GM12874 (cell line): ENCODE results near the gene NDOR1.

Source experiments
- TF ChIP-seq, protein P1 (sequence below): IDR thresholded peaks from 2 replicates; pipeline ENCODE4 v1.5.1; 2011; ENCODE audit warnings: low read depth, mild to moderate bottlenecking, control low read depth, low read length, moderate library complexity; ENCODE audit not compliant: insufficient read depth

The NDOR1 gene

DNA sequence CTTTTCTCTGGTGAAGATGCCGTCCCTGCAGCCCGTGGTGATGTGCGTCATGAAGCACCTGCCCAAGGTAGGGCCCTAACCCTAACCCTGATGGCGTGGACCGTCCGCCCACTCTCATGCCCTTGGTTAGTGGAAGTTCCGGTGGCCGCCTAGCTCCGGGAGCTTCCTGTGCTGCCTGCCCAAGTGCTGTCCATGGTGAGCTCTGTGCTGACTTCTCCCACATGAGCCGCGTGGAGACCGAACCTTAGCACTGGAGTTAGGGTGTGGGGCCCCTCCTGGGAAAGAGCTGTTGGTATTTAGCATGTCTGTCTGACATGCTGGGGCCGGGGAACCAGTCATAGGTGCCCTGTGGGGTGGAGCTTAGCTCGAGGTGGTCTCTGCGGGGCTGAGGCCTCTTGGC, 50.9 kb downstream of the NDOR1 start:
- TF ChIP-seq, protein P1, sequence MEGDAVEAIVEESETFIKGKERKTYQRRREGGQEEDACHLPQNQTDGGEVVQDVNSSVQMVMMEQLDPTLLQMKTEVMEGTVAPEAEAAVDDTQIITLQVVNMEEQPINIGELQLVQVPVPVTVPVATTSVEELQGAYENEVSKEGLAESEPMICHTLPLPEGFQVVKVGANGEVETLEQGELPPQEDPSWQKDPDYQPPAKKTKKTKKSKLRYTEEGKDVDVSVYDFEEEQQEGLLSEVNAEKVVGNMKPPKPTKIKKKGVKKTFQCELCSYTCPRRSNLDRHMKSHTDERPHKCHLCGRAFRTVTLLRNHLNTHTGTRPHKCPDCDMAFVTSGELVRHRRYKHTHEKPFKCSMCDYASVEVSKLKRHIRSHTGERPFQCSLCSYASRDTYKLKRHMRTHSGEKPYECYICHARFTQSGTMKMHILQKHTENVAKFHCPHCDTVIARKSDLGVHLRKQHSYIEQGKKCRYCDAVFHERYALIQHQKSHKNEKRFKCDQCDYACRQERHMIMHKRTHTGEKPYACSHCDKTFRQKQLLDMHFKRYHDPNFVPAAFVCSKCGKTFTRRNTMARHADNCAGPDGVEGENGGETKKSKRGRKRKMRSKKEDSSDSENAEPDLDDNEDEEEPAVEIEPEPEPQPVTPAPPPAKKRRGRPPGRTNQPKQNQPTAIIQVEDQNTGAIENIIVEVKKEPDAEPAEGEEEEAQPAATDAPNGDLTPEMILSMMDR, result no peak

DNA sequence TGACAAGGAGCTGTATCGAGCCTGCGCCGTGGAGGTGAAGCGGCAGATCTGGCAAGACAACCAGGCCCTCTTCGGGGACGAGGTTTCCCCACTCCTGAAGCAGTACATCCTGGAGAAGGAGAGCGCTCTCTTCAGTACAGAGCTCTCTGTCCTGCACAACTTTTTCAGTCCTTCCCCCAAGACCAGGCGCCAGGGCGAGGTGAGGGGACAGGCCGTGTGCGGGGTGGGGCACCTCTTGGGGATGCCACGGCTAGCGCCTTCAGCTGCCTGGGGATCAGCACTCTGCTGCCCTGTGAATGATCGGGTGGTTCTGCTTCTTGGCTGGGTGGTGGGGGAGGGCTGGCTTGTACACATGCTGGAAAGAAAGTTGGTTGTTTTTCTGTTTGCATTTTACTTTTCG, 51.4 kb downstream of the NDOR1 start:
- TF ChIP-seq, protein P1, result no peak

GRCh38 chr9:137262173-137262908, 56.8 kb downstream of the NDOR1 start:
- TF ChIP-seq, protein P1, result peak; percentile 13; the same call in 1 of the 2 replicates

DNA sequence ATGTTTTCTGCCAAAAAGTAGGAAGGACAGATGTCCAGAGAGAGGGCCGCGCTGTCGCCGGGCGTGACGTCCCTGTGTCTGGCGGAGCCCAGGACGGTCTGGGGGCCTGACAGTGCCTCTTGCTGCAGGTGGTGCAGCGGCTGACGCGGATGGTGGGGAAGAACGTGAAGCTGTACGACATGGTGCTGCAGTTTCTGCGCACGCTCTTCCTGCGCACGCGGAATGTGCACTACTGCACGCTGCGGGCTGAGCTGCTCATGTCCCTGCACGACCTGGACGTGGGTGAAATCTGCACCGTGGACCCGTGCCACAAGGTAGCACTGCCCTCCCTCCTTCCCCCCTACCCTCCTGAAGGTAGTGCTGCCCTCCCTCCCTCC, 57.4 kb downstream of the NDOR1 start:
- TF ChIP-seq, protein P1, result no peak

DNA sequence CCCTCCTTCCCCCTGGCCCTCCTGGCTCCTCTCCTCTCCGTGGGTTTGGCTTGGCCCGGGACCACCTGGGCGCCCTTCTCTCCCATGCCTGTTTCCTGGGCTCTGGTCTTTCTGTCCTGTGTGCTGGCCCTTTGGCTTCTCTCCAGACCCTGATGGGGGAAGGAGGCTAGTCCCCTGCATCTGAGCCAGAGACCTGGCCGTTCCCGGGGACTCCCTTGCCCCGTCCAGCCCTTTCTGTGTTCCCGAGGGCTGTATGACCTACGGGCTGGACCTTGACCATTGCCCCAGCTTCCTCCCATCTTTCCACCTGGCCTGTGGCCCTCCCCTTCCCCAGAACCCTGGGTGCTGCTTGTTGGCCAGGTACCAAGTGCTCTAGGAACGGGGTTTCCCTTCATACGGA, 58.0 kb downstream of the NDOR1 start:
- TF ChIP-seq, protein P1, result no peak

DNA sequence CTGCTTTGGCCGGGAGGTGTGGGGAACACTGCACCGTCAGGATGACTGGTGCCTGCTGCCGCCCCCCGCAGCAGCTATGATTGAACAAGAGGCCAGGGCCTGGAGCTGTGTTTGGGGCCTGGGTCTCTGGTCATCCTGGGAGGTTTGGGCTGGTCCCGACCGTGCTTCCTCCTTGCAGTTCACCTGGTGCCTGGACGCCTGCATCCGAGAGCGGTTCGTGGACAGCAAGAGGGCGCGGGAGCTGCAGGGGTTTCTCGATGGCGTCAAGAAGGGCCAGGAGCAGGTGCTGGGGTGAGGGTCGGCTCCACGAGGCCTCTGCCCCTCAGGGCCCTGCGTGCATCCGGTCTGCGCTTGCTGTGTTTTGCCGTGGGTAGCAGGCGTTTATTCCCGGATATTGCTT, 58.6 kb downstream of the NDOR1 start:
- TF ChIP-seq, protein P1, result no peak

- TF ChIP-seq, protein P1, result no peak
Measured at GRCh38 chr9:137265496-137266161, 60.1 kb downstream of the NDOR1 start.
